Vagina (tissue), 2 donors: ENCODE measurements around the gene PNMA8B. TPM values are rescaled to one million over a fixed set of nuclear protein-coding genes. Genes with fewer than 3 reads are reported as not detected.

Experiments
- DNase-seq, 2 donors: peaks; one replicate each; pipeline ENCODE4 v3.0.0-alpha.2; 2017; ENCODE audit errors: extremely low spot score in 2 of 2
- H3K27ac ChIP-seq: fragments of 200-600 bp; sonication (generic); one replicate; pipeline ENCODE4 v1.5.1; 2019
- H3K27me3 ChIP-seq: fragments of 200-600 bp; sonication (generic); one replicate; pipeline ENCODE4 v1.5.1; 2019
- H3K36me3 ChIP-seq, 2 donors: fragments of 200-600 bp; sonication (generic); one replicate each; pipeline ENCODE4 v1.5.1; 2017 to 2019
- H3K4me1 ChIP-seq: fragments of 200-600 bp; sonication (generic); one replicate; pipeline ENCODE4 v1.5.1; 2019
- H3K4me3 ChIP-seq, 2 donors: fragments of 200-600 bp; sonication (generic); 1 replicate in 1 of 2; 2 replicates in 1 of 2; pipeline ENCODE4 v1.5.1; 2016 to 2019
- H3K9me3 ChIP-seq: fragments of 200-600 bp; sonication (generic); one replicate; pipeline ENCODE4 v1.5.1; 2019
- CTCF ChIP-seq, 3 experiments: fragments of 450-650 bp in 2 of 3; fragments of 200-600 bp in 1 of 3; sonication (generic) in 1 of 3; IDR thresholded peaks; one replicate each; pipeline ENCODE4 v1.5.1; 2017 to 2019; ENCODE audit warnings: antibody characterized with exemption in 3 of 3, mild to moderate bottlenecking in 2 of 3, moderate library complexity in 2 of 3
- POLR2A ChIP-seq, 2 donors: fragments of 450-650 bp; IDR thresholded peaks; one replicate each; pipeline ENCODE4 v1.6.1; 2017; ENCODE audit warnings: antibody characterized with exemption in 2 of 2, mild to moderate bottlenecking in 2 of 2, moderate library complexity in 2 of 2
- POLR2AphosphoS5 ChIP-seq, 2 donors: sonication (generic); formaldehyde crosslinking; IDR thresholded peaks; one replicate each; pipeline ENCODE4 v1.9.0; 2017; ENCODE audit warnings: antibody characterized with exemption in 2 of 2, mild to moderate bottlenecking in 2 of 2, low read depth in 1 of 2; ENCODE audit not compliant: insufficient read depth in 1 of 2
- intact Hi-C: fragments of 100-400 bp; cut with DNase I; formaldehyde crosslinking; loops from one replicate; pipeline ENCODE4 v1.15.1; 2023
- total RNA-seq: library from RNA; depleted of rRNA; stranded (reverse); fragments of >200 nt; gene quantifications from one replicate; pipeline ENCODE4 v1.2.3, GENCODE V29; 2016

Gene PNMA8B
- total RNA-seq, 1 donor from 2014 or later: 2.7 TPM

GRCh38 chr19:46482631-46483030 lies 13.0 kb downstream of the PNMA8B start:
- no peaks in the 10 kb centered on the region for H3K36me3 ChIP-seq
- H3K27ac ChIP-seq: peak overlapping the region; percentile 51
- no peaks in the 10 kb centered on the region for H3K27me3 ChIP-seq
- H3K9me3 ChIP-seq: no peaks in the 10 kb centered on the region
- H3K4me3 ChIP-seq: no peak overlapping the region
- TF ChIP-seq CTCF (IDR thresholded peaks at IDR 0.05): no peak
- TF ChIP-seq POLR2A (IDR thresholded peaks at IDR 0.05): no peak
- no peak for TF ChIP-seq POLR2AphosphoS5 (IDR thresholded peaks at IDR 0.05; ENCODE audit: insufficient read depth in 1 of 2, low read depth in 1 of 2)
- no peak for DNase-seq
- intact Hi-C loops: loop anchor here (5.0 kb wide), 1 partner anchor 195 kb away; no protein-coding TSS in a partner anchor
- peaks cover 12% of the 10 kb centered on the region for H3K4me1 ChIP-seq

GRCh38 chr19:46481947-46482346 lies 13.7 kb downstream of the PNMA8B start:
- DNase-seq: no peak
- H3K4me3 ChIP-seq: no peak overlapping the region

GRCh38 chr19:46481223-46481848 lies 14.3 kb downstream of the PNMA8B start:
- TF ChIP-seq POLR2AphosphoS5 (IDR thresholded peaks at IDR 0.05; ENCODE audit: insufficient read depth in 1 of 2, low read depth in 1 of 2) (no peak), POLR2A (IDR thresholded peaks at IDR 0.05) (no peak), CTCF (IDR thresholded peaks at IDR 0.05) (no peak)
- peak overlapping the region; percentile 68 for H3K27ac ChIP-seq
- intact Hi-C loops: loop anchor here (1.0 to 5.0 kb wide), 2 partner anchors 70 to 196 kb away; no protein-coding TSS in a partner anchor
- no peaks in the 10 kb centered on the region for H3K9me3 ChIP-seq
- peaks cover 5% of the 10 kb centered on the region for H3K4me1 ChIP-seq
- H3K36me3 ChIP-seq: no peaks in the 10 kb centered on the region
- DNase-seq: no peak
- no peak overlapping the region for H3K4me3 ChIP-seq
- H3K27me3 ChIP-seq: no peaks in the 10 kb centered on the region

More at GRCh38 chr19:46481947-46482346, 13.7 kb downstream of the PNMA8B start:
- intact Hi-C loops: loop anchor here (1.0 to 5.0 kb wide), 2 partner anchors 71 to 195 kb away; no protein-coding TSS in a partner anchor
- Histone ChIP-seq H3K36me3 (no peaks in the 10 kb centered on the region), H3K27me3 (no peaks in the 10 kb centered on the region), H3K4me1 (peaks cover 5% of the 10 kb centered on the region), H3K9me3 (no peaks in the 10 kb centered on the region), H3K27ac (peak overlapping the region; percentile 68)
- TF ChIP-seq POLR2A (IDR thresholded peaks at IDR 0.05) (no peak), CTCF (IDR thresholded peaks at IDR 0.05) (no peak), POLR2AphosphoS5 (IDR thresholded peaks at IDR 0.05; ENCODE audit: insufficient read depth in 1 of 2, low read depth in 1 of 2) (no peak)

GRCh38 chr19:46480415-46480814 lies 15.3 kb downstream of the PNMA8B start:
- H3K4me1 ChIP-seq: peaks cover 5% of the 10 kb centered on the region

More at GRCh38 chr19:46480415-46480814, 15.3 kb downstream of the PNMA8B start:
- Histone ChIP-seq H3K27me3 (no peaks in the 10 kb centered on the region), H3K36me3 (no peaks in the 10 kb centered on the region), H3K27ac (peak overlapping the region; percentile 68), H3K9me3 (no peaks in the 10 kb centered on the region), H3K4me3 (no peak overlapping the region)
- intact Hi-C loops: loop anchor here (5.0 kb wide), 1 partner anchor 197 kb away; no protein-coding TSS in a partner anchor
- no peak for DNase-seq
- TF ChIP-seq CTCF (IDR thresholded peaks at IDR 0.05): no peak
- no peak for TF ChIP-seq POLR2AphosphoS5 (IDR thresholded peaks at IDR 0.05; ENCODE audit: insufficient read depth in 1 of 2, low read depth in 1 of 2)
- no peak for TF ChIP-seq POLR2A (IDR thresholded peaks at IDR 0.05)
